ENCODE results near the gene B4GAT1. TPM values are rescaled to one million over a fixed set of nuclear protein-coding genes. Genes with fewer than 3 reads are reported as not detected.

The B4GAT1 gene
- total and polyA plus RNA-seq, 2 of the 13 experiments (the other 11 are each of a cell fraction or from before 2014, with no cell fraction given) = 40.4 to 109 TPM

DNA sequence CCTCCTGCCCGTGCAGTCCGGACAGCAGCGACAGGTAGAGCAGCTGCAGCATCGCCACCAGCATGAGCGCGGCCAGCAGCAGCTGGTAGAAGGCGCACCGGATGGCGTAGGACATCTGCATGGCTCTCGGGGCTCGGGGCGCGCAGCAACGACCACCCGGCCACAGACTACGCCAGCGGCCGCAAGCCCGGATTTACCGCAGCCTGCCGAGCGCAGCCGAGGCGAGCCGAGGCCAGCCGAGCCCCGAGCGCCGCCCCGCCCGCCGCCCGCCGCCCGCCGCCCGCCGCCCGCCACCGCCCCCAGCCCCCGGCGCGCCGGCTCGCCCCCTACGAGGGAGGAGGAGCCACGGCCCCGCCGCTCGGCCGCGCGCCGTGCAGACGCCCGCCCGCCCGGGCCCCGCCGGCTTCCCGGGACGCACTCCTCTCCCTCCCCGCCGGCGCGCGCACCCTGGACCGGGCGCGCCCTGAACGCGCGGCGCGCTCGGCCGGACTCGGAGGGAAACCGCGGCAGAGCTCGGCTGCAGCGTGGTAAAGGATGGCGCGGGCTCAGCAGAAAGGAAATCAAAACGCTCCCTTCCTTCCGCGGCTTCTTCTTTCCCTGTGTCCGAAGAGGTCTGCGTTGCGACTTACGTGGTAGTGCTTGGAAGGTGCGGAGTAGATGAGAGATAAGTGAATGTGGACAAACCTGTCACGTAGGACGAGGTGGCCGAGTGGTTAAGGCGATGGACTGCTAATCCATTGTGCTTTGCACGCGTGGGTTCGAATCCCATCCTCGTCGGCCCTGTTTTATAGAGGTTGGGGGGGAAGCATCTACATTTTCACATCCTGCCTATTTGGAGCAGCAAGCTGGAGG lies at the start of gene B4GAT1 (continued):
- peak; percentile 50; the same call in 1 of the 2 replicates for TF ChIP-seq SALL2 (CRISPR knock-in tag; IDR thresholded peaks at IDR 0.05)
- TF ChIP-seq NFYB (CRISPR knock-in tag; IDR thresholded peaks at IDR 0.05) = 0 out of 2 replicates have a peak, but pooled peaks have one; percentile 26
- no peak for TF ChIP-seq DNMT3B (CRISPR knock-in tag; conservative IDR thresholded peaks at IDR 0.05)
- TF ChIP-seq ZSCAN9 (CRISPR knock-in tag; IDR thresholded peaks at IDR 0.05; ENCODE audit: borderline replicate concordance) = no peak; the same call in 1 of the 2 replicates
- TF ChIP-seq, protein P1, sequence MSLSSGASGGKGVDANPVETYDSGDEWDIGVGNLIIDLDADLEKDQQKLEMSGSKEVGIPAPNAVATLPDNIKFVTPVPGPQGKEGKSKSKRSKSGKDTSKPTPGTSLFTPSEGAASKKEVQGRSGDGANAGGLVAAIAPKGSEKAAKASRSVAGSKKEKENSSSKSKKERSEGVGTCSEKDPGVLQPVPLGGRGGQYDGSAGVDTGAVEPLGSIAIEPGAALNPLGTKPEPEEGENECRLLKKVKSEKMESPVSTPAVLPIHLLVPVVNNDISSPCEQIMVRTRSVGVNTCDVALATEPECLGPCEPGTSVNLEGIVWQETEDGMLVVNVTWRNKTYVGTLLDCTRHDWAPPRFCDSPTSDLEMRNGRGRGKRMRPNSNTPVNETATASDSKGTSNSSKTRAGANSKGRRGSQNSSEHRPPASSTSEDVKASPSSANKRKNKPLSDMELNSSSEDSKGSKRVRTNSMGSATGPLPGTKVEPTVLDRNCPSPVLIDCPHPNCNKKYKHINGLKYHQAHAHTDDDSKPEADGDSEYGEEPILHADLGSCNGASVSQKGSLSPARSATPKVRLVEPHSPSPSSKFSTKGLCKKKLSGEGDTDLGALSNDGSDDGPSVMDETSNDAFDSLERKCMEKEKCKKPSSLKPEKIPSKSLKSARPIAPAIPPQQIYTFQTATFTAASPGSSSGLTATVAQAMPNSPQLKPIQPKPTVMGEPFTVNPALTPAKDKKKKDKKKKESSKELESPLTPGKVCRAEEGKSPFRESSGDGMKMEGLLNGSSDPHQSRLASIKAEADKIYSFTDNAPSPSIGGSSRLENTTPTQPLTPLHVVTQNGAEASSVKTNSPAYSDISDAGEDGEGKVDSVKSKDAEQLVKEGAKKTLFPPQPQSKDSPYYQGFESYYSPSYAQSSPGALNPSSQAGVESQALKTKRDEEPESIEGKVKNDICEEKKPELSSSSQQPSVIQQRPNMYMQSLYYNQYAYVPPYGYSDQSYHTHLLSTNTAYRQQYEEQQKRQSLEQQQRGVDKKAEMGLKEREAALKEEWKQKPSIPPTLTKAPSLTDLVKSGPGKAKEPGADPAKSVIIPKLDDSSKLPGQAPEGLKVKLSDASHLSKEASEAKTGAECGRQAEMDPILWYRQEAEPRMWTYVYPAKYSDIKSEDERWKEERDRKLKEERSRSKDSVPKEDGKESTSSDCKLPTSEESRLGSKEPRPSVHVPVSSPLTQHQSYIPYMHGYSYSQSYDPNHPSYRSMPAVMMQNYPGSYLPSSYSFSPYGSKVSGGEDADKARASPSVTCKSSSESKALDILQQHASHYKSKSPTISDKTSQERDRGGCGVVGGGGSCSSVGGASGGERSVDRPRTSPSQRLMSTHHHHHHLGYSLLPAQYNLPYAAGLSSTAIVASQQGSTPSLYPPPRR (CRISPR knock-in tag; IDR thresholded peaks at IDR 0.05; ENCODE audit: borderline replicate concordance) = no peak; the same call in 1 of the 2 replicates
- no peak for TF ChIP-seq ZNF619 (CRISPR knock-in tag; IDR thresholded peaks at IDR 0.05)
- TF ChIP-seq, protein P2, sequence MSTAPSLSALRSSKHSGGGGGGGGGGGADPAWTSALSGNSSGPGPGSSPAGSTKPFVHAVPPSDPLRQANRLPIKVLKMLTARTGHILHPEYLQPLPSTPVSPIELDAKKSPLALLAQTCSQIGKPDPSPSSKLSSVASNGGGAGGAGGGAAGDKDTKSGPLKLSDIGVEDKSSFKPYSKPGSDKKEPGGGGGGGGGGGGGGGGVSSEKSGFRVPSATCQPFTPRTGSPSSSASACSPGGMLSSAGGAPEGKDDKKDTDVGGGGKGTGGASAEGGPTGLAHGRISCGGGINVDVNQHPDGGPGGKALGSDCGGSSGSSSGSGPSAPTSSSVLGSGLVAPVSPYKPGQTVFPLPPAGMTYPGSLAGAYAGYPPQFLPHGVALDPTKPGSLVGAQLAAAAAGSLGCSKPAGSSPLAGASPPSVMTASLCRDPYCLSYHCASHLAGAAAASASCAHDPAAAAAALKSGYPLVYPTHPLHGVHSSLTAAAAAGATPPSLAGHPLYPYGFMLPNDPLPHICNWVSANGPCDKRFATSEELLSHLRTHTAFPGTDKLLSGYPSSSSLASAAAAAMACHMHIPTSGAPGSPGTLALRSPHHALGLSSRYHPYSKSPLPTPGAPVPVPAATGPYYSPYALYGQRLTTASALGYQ (CRISPR knock-in tag; IDR thresholded peaks at IDR 0.05) = no peak
- peak; percentile 52 for TF ChIP-seq TEAD3 (CRISPR knock-in tag; optimal IDR thresholded peaks at IDR 0.05; ENCODE audit: borderline replicate concordance)
- no peak for TF ChIP-seq ZNF879 (CRISPR knock-in tag; IDR thresholded peaks at IDR 0.05)
- TF ChIP-seq ZNF781 (CRISPR knock-in tag; IDR thresholded peaks at IDR 0.05; ENCODE audit: borderline replicate concordance, not compliant biosample characterization) = no peak
- TF ChIP-seq ZSCAN31 (CRISPR knock-in tag; IDR thresholded peaks at IDR 0.05; ENCODE audit: low read depth) = no peak
- 0 out of 2 replicates have a peak, but pooled peaks have one; percentile 40 for TF ChIP-seq CC2D1A (CRISPR knock-in tag; IDR thresholded peaks at IDR 0.05)
- TF ChIP-seq ZNF34 (CRISPR knock-in tag; IDR thresholded peaks at IDR 0.05; ENCODE audit: borderline replicate concordance) = no peak
- no peak for TF ChIP-seq ZBTB8A (CRISPR knock-in tag; IDR thresholded peaks at IDR 0.05; ENCODE audit: borderline replicate concordance, low read depth)
- TF ChIP-seq EED (CRISPR knock-in tag; IDR thresholded peaks at IDR 0.05) = no peak
- TF ChIP-seq NFIC (IDR thresholded peaks at IDR 0.05; ENCODE audit: low read length) = no peak
- TF ChIP-seq ISL2 (CRISPR knock-in tag; IDR thresholded peaks at IDR 0.05) = 0 out of 2 replicates have a peak, but pooled peaks have one; percentile 22
- no peak for TF ChIP-seq ZNF766 (CRISPR knock-in tag; IDR thresholded peaks at IDR 0.05; ENCODE audit: borderline replicate concordance)
- no peak for TF ChIP-seq NR2F2 (IDR thresholded peaks at IDR 0.05; ENCODE audit: borderline replicate concordance, low read depth)
- TF ChIP-seq, protein P3, sequence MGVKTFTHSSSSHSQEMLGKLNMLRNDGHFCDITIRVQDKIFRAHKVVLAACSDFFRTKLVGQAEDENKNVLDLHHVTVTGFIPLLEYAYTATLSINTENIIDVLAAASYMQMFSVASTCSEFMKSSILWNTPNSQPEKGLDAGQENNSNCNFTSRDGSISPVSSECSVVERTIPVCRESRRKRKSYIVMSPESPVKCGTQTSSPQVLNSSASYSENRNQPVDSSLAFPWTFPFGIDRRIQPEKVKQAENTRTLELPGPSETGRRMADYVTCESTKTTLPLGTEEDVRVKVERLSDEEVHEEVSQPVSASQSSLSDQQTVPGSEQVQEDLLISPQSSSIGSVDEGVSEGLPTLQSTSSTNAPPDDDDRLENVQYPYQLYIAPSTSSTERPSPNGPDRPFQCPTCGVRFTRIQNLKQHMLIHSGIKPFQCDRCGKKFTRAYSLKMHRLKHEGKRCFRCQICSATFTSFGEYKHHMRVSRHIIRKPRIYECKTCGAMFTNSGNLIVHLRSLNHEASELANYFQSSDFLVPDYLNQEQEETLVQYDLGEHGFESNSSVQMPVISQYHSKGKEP (CRISPR knock-in tag; IDR thresholded peaks at IDR 0.05) = peak; percentile 68; the same call in 1 of the 2 replicates
